GM12878 (cell line): ENCODE measurements around the gene BCAR3. TPM values are rescaled to one million over a fixed set of nuclear protein-coding genes. Genes with fewer than 3 reads are reported as not detected.

ENCODE experiments used
- ATAC-seq: fragments of 200-7000 bp; cut with Tn5 transposase; 3 replicates; pipeline ENCODE4 v1.9.1; 2020; ENCODE audit warnings: mild to moderate bottlenecking, moderate library complexity
- BruUV-seq: library from RNA; stranded (reverse); fragments of 400-500 nt; replicated peaks from 2 replicates; lab custom pipeline; 2021; lab: Mats Ljungman, UMichigan
- CTCF ChIA-PET: fragments of 300-600 bp; sonication (Branson Sonifier 250); formaldehyde crosslinking; extraction: SDS; loops from one replicate; lab custom pipeline; 2021; ENCODE audit warnings: inconsistent platforms; lab: Yijun Ruan, JAX
- POLR2A ChIA-PET: fragments of 350-600 bp; formaldehyde crosslinking; extraction: SDS; loops from one replicate; lab custom pipeline; 2021; ENCODE audit warnings: inconsistent platforms; lab: Charles Lee
- RAD21 ChIA-PET: fragments of 300-600 bp; sonication (Branson Sonifier 250); formaldehyde crosslinking; loops from one replicate; lab custom pipeline; 2023; ENCODE audit warnings: antibody characterized with exemption; ENCODE audit not compliant: unreplicated experiment; lab: Charles Lee
- SMC1A ChIA-PET: fragments of 300-600 bp; sonication (Branson Sonifier 250); formaldehyde crosslinking; loops from one replicate; lab custom pipeline; 2023; ENCODE audit not compliant: unreplicated experiment, uncharacterized antibody; lab: Charles Lee
- DNase-seq: peaks from one replicate; pipeline ENCODE4 v3.0.0-alpha.2; 2011; ENCODE audit warnings: low read depth, low spot score
- FAIRE-seq: peaks from 3 replicates; lab custom pipeline; 2011; peaks lifted over from hg19 to GRCh38; lab: Jason Lieb, UNC
- H2AFZ ChIP-seq: 2 replicates; pipeline ENCODE4 v1.6.0; 2011; ENCODE audit warnings: low read depth, low read length, control low read depth; ENCODE audit not compliant: control insufficient read depth
- H3K27ac ChIP-seq: 2 replicates; pipeline ENCODE4 v1.5.1; 2011; ENCODE audit warnings: control low read depth; ENCODE audit not compliant: control insufficient read depth, insufficient read depth
- H3K27me3 ChIP-seq, 2 experiments: replicated peaks in 1 of 2; 2 replicates each; pipeline versions ENCODE4 v1.6.0 to v1.6.1; 2011; ENCODE audit warnings: low read length in 1 of 2; ENCODE audit not compliant: control insufficient read depth in 2 of 2, insufficient read depth in 2 of 2
- H3K36me3 ChIP-seq, 2 experiments: 2 replicates each; pipeline ENCODE4 v1.5.1; 2011; ENCODE audit warnings: low read length in 1 of 2; ENCODE audit not compliant: control insufficient read depth in 2 of 2, insufficient read depth in 2 of 2
- H3K4me1 ChIP-seq: 2 replicates; pipeline ENCODE4 v1.6.1; 2011; ENCODE audit warnings: mild to moderate bottlenecking, low read length, moderate library complexity, mixed read lengths; ENCODE audit not compliant: control insufficient read depth, insufficient read depth
- H3K4me2 ChIP-seq: 2 replicates; pipeline ENCODE4 v1.6.0; 2011; ENCODE audit warnings: control low read depth; ENCODE audit not compliant: control insufficient read depth, insufficient read depth
- H3K4me3 ChIP-seq: fragments of 200-600 bp; sonication (generic); 2 replicates; pipeline ENCODE4 v1.5.1; 2016
- H3K79me2 ChIP-seq: 2 replicates; pipeline ENCODE4 v1.6.0; 2011; ENCODE audit warnings: low read length; ENCODE audit not compliant: control insufficient read depth, insufficient read depth
- H3K9ac ChIP-seq: 2 replicates; pipeline ENCODE4 v1.8.0; 2011; ENCODE audit warnings: low read length, control low read depth, mixed read lengths; ENCODE audit not compliant: control insufficient read depth, insufficient read depth
- H3K9me3 ChIP-seq: replicated peaks from 3 replicates; pipeline ENCODE4 v1.5.1; 2011; ENCODE audit warnings: mild to moderate bottlenecking, low read length; ENCODE audit not compliant: control insufficient read depth, insufficient read depth
- H4K20me1 ChIP-seq: 2 replicates; pipeline ENCODE4 v1.6.0; 2011; ENCODE audit not compliant: control insufficient read depth, insufficient read depth
- BCLAF1 ChIP-seq: fragments of 450-650 bp; IDR thresholded peaks from 2 replicates; pipeline ENCODE4 v1.6.1; 2017; ENCODE audit warnings: antibody characterized with exemption, mild to moderate bottlenecking, moderate library complexity
- BHLHE40 ChIP-seq, 2 experiments: fragments of 450-650 bp in 1 of 2; IDR thresholded peaks; 2 replicates each; pipeline ENCODE4 v1.6.1; 2011 to 2017; ENCODE audit warnings: low read depth in 2 of 2, borderline replicate concordance in 1 of 2, improper control_type of control experiment in 1 of 2, low read length in 1 of 2, mild to moderate bottlenecking in 1 of 2
- BRCA1 ChIP-seq: IDR thresholded peaks from 2 replicates; pipeline ENCODE4 v1.6.1; 2011; ENCODE audit warnings: low read depth, low read length, improper control_type of control experiment
- CHD2 ChIP-seq: IDR thresholded peaks from 2 replicates; pipeline ENCODE4 v1.6.1; 2011; ENCODE audit warnings: low read depth, low read length, improper control_type of control experiment, borderline replicate concordance
- CREB1 ChIP-seq: IDR thresholded peaks from 2 replicates; pipeline ENCODE4 v1.6.1; 2012; ENCODE audit warnings: low read depth, mild to moderate bottlenecking, inconsistent platforms
- E2F8 ChIP-seq: fragments of 450-650 bp; IDR thresholded peaks from 2 replicates; pipeline ENCODE4 v1.6.1; 2018; ENCODE audit warnings: mild to moderate bottlenecking, low read depth, moderate library complexity; ENCODE audit not compliant: partially characterized antibody
- EED ChIP-seq: sonication (generic); IDR thresholded peaks from 2 replicates; pipeline ENCODE4 v1.6.1; 2016; ENCODE audit warnings: antibody characterized with exemption, low read depth
- FOXK2 ChIP-seq: fragments of 450-650 bp; IDR thresholded peaks from 2 replicates; pipeline ENCODE4 v1.6.1; 2017; ENCODE audit warnings: mild to moderate bottlenecking, moderate library complexity
- GABPA ChIP-seq: IDR thresholded peaks from 2 replicates; pipeline ENCODE4 v1.6.1; 2014; ENCODE audit warnings: antibody characterized with exemption, low read depth, mild to moderate bottlenecking, inconsistent platforms
- GATAD2B ChIP-seq: fragments of 450-650 bp; conservative IDR thresholded peaks from 2 replicates; pipeline ENCODE4 v1.6.1; 2017; ENCODE audit warnings: low read depth, mild to moderate bottlenecking, moderate library complexity
- HDAC2 ChIP-seq: fragments of 200-600 bp; sonication (generic); IDR thresholded peaks from 2 replicates; pipeline ENCODE4 v1.6.1; 2017
- IRF4 ChIP-seq: IDR thresholded peaks from 2 replicates; pipeline ENCODE4 v1.6.1; 2011; ENCODE audit warnings: low read depth, low read length
- KAT2A ChIP-seq: conservative IDR thresholded peaks from 2 replicates; pipeline ENCODE4 v1.6.1; 2011; ENCODE audit warnings: low read depth, low read length; ENCODE audit not compliant: control insufficient read depth
- MEF2B ChIP-seq: fragments of 450-650 bp; IDR thresholded peaks from 2 replicates; pipeline ENCODE4 v1.6.1; 2018; ENCODE audit warnings: mild to moderate bottlenecking, moderate library complexity; ENCODE audit not compliant: partially characterized antibody, poor library complexity, severe bottlenecking
- NFYA ChIP-seq: IDR thresholded peaks from 2 replicates; pipeline ENCODE4 v1.6.1; 2011; ENCODE audit warnings: low read depth, mild to moderate bottlenecking, low read length, improper control_type of control experiment, borderline replicate concordance
- SMAD5 ChIP-seq: IDR thresholded peaks from 2 replicates; pipeline ENCODE4 v1.6.1; 2016; ENCODE audit warnings: antibody characterized with exemption, low read depth
- SMC3 ChIP-seq: IDR thresholded peaks from 2 replicates; pipeline ENCODE4 v1.6.1; 2011; ENCODE audit warnings: low read length, improper control_type of control experiment, borderline replicate concordance
- TCF12 ChIP-seq: IDR thresholded peaks from 2 replicates; pipeline ENCODE4 v1.6.1; 2011; ENCODE audit warnings: low read depth, mild to moderate bottlenecking, low read length
- ZNF217 ChIP-seq: fragments of 450-650 bp; IDR thresholded peaks from 2 replicates; pipeline ENCODE4 v1.6.1; 2017; ENCODE audit warnings: antibody characterized with exemption, mild to moderate bottlenecking
- WGBS: methylation state at CpG from one replicate; pipeline ENCODE4 v1.1.6; 2016; ENCODE audit warnings: low lambda C conversion rate; ENCODE audit not compliant: insufficient replicate concordance, insufficient coverage; ENCODE audit errors: missing lambda C conversion rate; 5-methylcytosine and 5-hydroxymethylcytosine counted together
- in situ Hi-C: fragments of 300-500 bp; cut with MboI; formaldehyde crosslinking; loops from 9 replicates; pipeline ENCODE4 v1.14.3; 2018; ENCODE audit warnings: mixed read lengths
- intact Hi-C: fragments of 100-400 bp; cut with micrococcal nuclease; formaldehyde crosslinking; loops from one replicate; pipeline ENCODE4 v1.14.2; 2022; ENCODE audit not compliant: unreplicated experiment
- polyA plus RNA-seq, 11 experiments: library from polyadenylated mRNA; depleted of rRNA in 4 of 11; unstranded in 6 of 11; stranded (reverse) in 5 of 11; fragments of >200 nt; fragmentation: Nextera tagmentation in 4 of 11; fragmentation: Illumina TruSeq in 1 of 11; extraction: Ambion mirVana in 4 of 11; extraction: Trizol in 1 of 11; gene quantifications; 1 replicate in 1 of 11; 2 replicates in 10 of 11; pipeline versions ENCODE4 v1.2.1 to v1.2.3, GENCODE V29; 2011 to 2016; ENCODE audit warnings: inconsistent platforms in 2 of 11, missing spikeins in 2 of 11, low read depth in 1 of 11
- total RNA-seq, 4 experiments: library from RNA; depleted of rRNA in 3 of 4; stranded (reverse); fragments of >200 nt in 3 of 4; fragmentation: Illumina TruSeq in 1 of 4; extraction: Trizol in 1 of 4; gene quantifications; 2 replicates each; pipeline versions ENCODE4 v1.2.1 to v1.2.3, GENCODE V29; 2013 to 2021

Gene BCAR3
- total and polyA plus RNA-seq, 10 of the 15 experiments (the other 5 are each of a cell fraction or from before 2014, with no cell fraction given), result 1.3 to 6.6 (median 1.8) TPM

- BruUV-seq, result no TSS peak
- peak; percentile 47 for FAIRE-seq
- TF ChIP-seq BHLHE40 (IDR thresholded peaks at IDR 0.05; ENCODE audit: borderline replicate concordance in 1 of 2, low read depth in 2 of 2, low read length in 1 of 2) (no peak), EED (no peak), TCF12 (no peak), SMC3 (no peak), CHD2 (no peak), CREB1 (no peak), ZNF217 (no peak), GATAD2B (no peak), HDAC2 (no peak), IRF4 (no peak), BCLAF1 (no peak), E2F8 (no peak), GABPA (no peak), SMAD5 (no peak), NFYA (no peak), KAT2A (no peak), MEF2B (no peak), FOXK2 (no peak), BRCA1 (no peak)
These were observed 33.0 kb downstream of the BCAR3 start for GRCh38 chr1:93648656-93649055.

More at GRCh38 chr1:93648656-93649055, 33.0 kb downstream of the BCAR3 start:
- Histone ChIP-seq H4K20me1 (no peaks in the 10 kb centered on the region), H3K4me2 (no peak overlapping the region), H3K4me1 (no peaks in the 10 kb centered on the region), H3K79me2 (no peaks in the 10 kb centered on the region), H3K27ac (no peak overlapping the region), H3K9ac (no peak overlapping the region), H3K4me3 (no peak overlapping the region), H2AFZ (no peak overlapping the region), H3K9me3 (no peaks in the 10 kb centered on the region), H3K27me3 (no peaks in the 10 kb centered on the region; a peak in 1 of 4 replicates), H3K36me3 (no peaks in the 10 kb centered on the region; a peak in 1 of 4 replicates)
- SMC1A ChIA-PET, result interaction anchor here (0.8 to 2.4 kb wide), 7 partner anchors 10 to 169 kb away, joined by 3 to 7 read pairs (median 5); no protein-coding TSS in a partner anchor
- RAD21 ChIA-PET, result interaction anchor here (0.5 to 1.0 kb wide), 3 partner anchors 31 to 213 kb away, joined by 3 to 5 read pairs (median 3); no protein-coding TSS in a partner anchor
- ATAC-seq, result no peak
- CTCF ChIA-PET, result interaction anchor here (1.0 to 2.9 kb wide), 6 partner anchors 10 to 104 kb away, joined by 3 to 16 read pairs (median 4); partner anchors contain the start of gene BCAR3
- 70% methylated on average over 2 of the region's 2 CpGs for WGBS
- no peak for DNase-seq
- in situ Hi-C loops (no loop called here), intact Hi-C loops (no loop called here)
- POLR2A ChIA-PET, result interaction anchor here (0.7 kb wide), 1 partner anchor 164 kb away, joined by 4 read pairs; no protein-coding TSS in a partner anchor
